ENCODE measurements around the gene LRRC18.

The LRRC18 gene

GRCh38 chr10:48926764-48927540, 12.7 kb downstream of the LRRC18 start:
- no peak overlapping the region for H3K9ac ChIP-seq (ENCODE audit: low read length)

DNA sequence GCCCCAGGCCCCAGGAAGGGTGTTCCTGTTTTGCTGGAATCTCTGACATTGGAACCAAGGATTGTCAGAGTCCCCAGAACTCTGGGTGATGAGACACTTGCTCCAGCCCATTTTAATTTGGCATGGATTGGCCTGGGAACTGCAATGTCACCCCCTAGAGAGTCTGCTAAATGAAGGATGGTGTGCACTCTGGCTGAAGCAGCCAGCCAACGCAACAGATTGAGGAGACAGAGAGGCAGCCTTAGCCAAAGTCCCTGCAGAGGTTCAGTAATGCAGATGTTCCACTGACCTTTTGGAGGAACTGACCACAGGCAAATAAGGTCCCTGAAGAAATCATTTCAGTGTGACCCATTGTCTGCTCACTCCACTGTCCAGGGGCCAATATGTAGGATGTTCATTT, 13.4 kb downstream of the LRRC18 start:
- Histone ChIP-seq H3K36me3 (replicated peaks; ENCODE audit: low read depth, low read length) (peaks cover 3% of the 10 kb centered on the region), H3K27me3 (ENCODE audit: low read depth, low read length) (no peaks in the 10 kb centered on the region)

More at GRCh38 chr10:48926764-48927540, 12.7 kb downstream of the LRRC18 start:
- H3K27me3 ChIP-seq (ENCODE audit: low read depth, low read length) = no peaks in the 10 kb centered on the region
- no peaks in the 10 kb centered on the region for H3K79me2 ChIP-seq (ENCODE audit: low read length)
- peaks cover 3% of the 10 kb centered on the region for H3K36me3 ChIP-seq (replicated peaks; ENCODE audit: low read depth, low read length)
- no peak overlapping the region for H3K4me3 ChIP-seq (ENCODE audit: low read length)
- H3K4me2 ChIP-seq (ENCODE audit: low read length) = no peak overlapping the region
- H3K9me3 ChIP-seq (ENCODE audit: insufficient read depth, low read length) = no peaks in the 10 kb centered on the region
- H3K27ac ChIP-seq (ENCODE audit: low read length) = no peak overlapping the region
- no peaks in the 10 kb centered on the region for H4K20me1 ChIP-seq (ENCODE audit: insufficient read depth, low read length)
- TF ChIP-seq CTCF (IDR thresholded peaks at IDR 0.05; ENCODE audit: low read depth, low read length) (no peak), EZH2phosphoT487 (IDR thresholded peaks at IDR 0.05; ENCODE audit: low read depth) (no peak)
- no peaks in the 10 kb centered on the region for H3K4me1 ChIP-seq (ENCODE audit: low read length)
- H2AFZ ChIP-seq (ENCODE audit: low read depth, low read length) = no peak overlapping the region

GRCh38 chr10:48924988-48925387, 14.7 kb downstream of the LRRC18 start:
- Histone ChIP-seq H3K4me3 (ENCODE audit: low read length) (no peak overlapping the region), H3K4me1 (ENCODE audit: low read length) (no peaks in the 10 kb centered on the region), H3K9me3 (ENCODE audit: insufficient read depth, low read length) (no peaks in the 10 kb centered on the region), H3K4me2 (ENCODE audit: low read length) (no peak overlapping the region), H3K79me2 (ENCODE audit: low read length) (no peaks in the 10 kb centered on the region), H3K27me3 (ENCODE audit: low read depth, low read length) (no peaks in the 10 kb centered on the region), H2AFZ (ENCODE audit: low read depth, low read length) (no peak overlapping the region), H3K36me3 (replicated peaks; ENCODE audit: low read depth, low read length) (no peaks in the 10 kb centered on the region), H4K20me1 (ENCODE audit: insufficient read depth, low read length) (no peaks in the 10 kb centered on the region), H3K27ac (ENCODE audit: low read length) (no peak overlapping the region), H3K9ac (ENCODE audit: low read length) (no peak overlapping the region)
- TF ChIP-seq CTCF (IDR thresholded peaks at IDR 0.05; ENCODE audit: low read depth, low read length) = no peak
- TF ChIP-seq EZH2phosphoT487 (IDR thresholded peaks at IDR 0.05; ENCODE audit: low read depth) = no peak

More for the DNA sequence above, 13.4 kb downstream of the LRRC18 start:
- Histone ChIP-seq H3K9me3 (ENCODE audit: insufficient read depth, low read length) (no peaks in the 10 kb centered on the region), H3K27ac (ENCODE audit: low read length) (no peak overlapping the region), H3K4me1 (ENCODE audit: low read length) (no peaks in the 10 kb centered on the region), H3K79me2 (ENCODE audit: low read length) (no peaks in the 10 kb centered on the region), H3K4me3 (ENCODE audit: low read length) (no peak overlapping the region), H3K4me2 (ENCODE audit: low read length) (no peak overlapping the region), H2AFZ (ENCODE audit: low read depth, low read length) (no peak overlapping the region), H3K9ac (ENCODE audit: low read length) (no peak overlapping the region), H4K20me1 (ENCODE audit: insufficient read depth, low read length) (no peaks in the 10 kb centered on the region)
- TF ChIP-seq EZH2phosphoT487 (IDR thresholded peaks at IDR 0.05; ENCODE audit: low read depth) = no peak
- TF ChIP-seq CTCF (IDR thresholded peaks at IDR 0.05; ENCODE audit: low read depth, low read length) = no peak

DNA sequence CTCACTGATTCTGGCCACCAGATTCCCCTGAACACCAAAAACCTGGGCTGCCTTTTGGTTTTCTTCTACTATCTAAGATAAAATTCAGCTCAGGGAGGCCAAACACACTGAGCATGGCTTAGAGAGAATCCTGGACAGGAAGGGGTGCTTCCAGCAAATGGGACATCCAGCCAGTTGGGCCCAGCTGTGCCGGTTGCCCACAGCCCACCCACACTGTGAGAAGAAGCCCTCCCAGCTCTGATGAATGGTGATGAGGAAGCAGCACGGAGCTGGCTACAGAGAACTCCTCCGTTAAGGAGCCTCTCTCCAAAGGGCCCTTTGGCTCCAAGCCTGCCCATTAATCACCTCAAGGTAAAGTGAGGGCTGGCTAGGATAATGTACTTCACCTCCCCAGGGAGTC, 15.9 kb downstream of the LRRC18 start:
- no peak overlapping the region for H3K27ac ChIP-seq (ENCODE audit: low read length)
- no peak overlapping the region for H3K9ac ChIP-seq (ENCODE audit: low read length)
- no peaks in the 10 kb centered on the region for H3K27me3 ChIP-seq (ENCODE audit: low read depth, low read length)
- TF ChIP-seq EZH2phosphoT487 (IDR thresholded peaks at IDR 0.05; ENCODE audit: low read depth) (no peak), CTCF (IDR thresholded peaks at IDR 0.05; ENCODE audit: low read depth, low read length) (no peak)
- no peak overlapping the region for H3K4me2 ChIP-seq (ENCODE audit: low read length)
- H2AFZ ChIP-seq (ENCODE audit: low read depth, low read length) = no peak overlapping the region
- H3K4me3 ChIP-seq (ENCODE audit: low read length) = no peak overlapping the region
- H3K79me2 ChIP-seq (ENCODE audit: low read length) = no peaks in the 10 kb centered on the region
- H3K9me3 ChIP-seq (ENCODE audit: insufficient read depth, low read length) = no peaks in the 10 kb centered on the region
- no peaks in the 10 kb centered on the region for H3K4me1 ChIP-seq (ENCODE audit: low read length)
- peaks cover 3% of the 10 kb centered on the region for H3K36me3 ChIP-seq (replicated peaks; ENCODE audit: low read depth, low read length)
- H4K20me1 ChIP-seq (ENCODE audit: insufficient read depth, low read length) = no peaks in the 10 kb centered on the region
